ENCODE measurements around the gene CAMKK1.
A peak's percentile ranks its signal among the peaks of the same experiment; 100 is the strongest.

Gene CAMKK1

DNA sequence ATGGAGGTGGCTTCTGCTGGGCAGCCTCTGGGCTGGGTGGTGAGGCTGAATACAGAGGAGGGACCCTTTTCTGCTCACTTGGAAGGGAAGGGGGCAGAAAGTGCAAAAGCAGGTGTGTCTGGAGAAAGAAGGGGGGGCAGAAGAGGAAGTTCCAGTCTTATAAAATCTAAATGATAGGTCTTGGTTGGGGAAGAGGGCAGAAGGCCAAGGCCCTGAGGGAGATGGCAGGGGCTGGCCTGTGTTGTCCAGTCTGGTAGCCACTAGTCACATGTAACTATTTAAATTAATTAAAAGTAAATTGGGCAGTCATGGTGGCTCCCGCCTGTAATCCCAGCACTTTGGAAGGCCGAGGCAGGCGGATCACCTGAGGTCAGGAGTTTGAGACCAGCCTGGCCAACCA lies 2.5 kb upstream of the CAMKK1 start:
- DNase-seq = no peak

DNA sequence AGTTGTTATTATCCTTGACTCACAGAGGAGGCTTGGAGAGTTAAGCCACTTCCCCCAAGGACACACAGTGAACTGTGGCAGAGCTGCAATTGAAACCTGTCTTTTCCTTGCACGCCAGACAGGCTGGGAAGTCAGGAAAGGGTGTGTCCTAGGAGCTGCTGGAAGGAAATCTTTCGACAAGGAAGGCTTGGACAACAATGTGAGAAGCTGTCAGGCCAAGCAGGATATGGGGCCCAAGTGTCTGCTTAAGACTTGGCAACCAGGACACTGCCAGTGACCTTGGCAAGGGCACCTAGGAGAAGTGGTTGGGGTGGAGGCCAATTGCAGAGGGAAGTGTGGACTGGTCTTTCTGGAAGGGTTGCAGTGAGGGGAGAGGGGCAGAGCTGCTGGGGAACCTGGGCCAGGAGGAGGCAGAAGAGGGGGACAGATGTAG lies 2.1 kb upstream of the CAMKK1 start:
- DNase-seq = peak; percentile 55

DNA sequence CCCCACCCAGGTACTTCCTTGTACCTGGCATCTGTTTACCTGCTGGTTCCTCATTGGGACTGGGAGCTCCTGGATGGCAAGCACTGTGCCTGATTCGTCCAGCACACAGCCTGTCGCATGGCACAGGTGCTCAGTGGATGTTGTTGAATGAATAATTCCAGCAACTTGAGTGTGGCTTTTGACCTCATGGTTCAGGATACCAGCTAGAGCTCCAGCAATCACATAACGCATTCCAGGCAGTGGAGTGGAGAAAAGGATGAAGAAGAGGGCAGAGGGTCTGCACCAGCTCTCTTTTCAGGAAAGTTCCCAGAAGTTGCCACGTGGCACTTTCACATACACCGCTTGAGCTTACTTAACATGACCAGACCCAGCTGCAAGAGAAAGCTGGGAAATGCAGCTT lies 1.3 kb upstream of the CAMKK1 start:
- DNase-seq = no peak

DNA sequence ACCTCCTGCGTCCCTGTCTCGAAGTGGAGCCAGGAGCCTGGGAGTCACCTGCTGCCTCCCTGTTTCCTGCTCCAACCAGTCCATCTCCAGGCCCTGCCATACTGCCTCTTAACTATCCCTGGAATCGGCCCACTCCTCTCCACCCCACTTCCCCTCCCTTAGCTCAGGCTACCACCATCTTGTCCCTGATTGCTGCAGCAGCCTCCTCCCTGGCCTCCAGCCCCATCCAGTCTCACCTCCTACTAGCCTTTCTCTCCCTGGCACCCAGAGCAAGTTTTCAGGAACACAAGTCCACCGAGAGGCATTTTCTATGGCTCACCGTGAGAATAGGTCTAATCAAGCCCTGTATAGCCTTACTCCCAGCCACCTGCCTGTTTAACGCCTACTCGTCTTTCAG lies 865 bp upstream of the CAMKK1 start:
- DNase-seq = no peak

DNA sequence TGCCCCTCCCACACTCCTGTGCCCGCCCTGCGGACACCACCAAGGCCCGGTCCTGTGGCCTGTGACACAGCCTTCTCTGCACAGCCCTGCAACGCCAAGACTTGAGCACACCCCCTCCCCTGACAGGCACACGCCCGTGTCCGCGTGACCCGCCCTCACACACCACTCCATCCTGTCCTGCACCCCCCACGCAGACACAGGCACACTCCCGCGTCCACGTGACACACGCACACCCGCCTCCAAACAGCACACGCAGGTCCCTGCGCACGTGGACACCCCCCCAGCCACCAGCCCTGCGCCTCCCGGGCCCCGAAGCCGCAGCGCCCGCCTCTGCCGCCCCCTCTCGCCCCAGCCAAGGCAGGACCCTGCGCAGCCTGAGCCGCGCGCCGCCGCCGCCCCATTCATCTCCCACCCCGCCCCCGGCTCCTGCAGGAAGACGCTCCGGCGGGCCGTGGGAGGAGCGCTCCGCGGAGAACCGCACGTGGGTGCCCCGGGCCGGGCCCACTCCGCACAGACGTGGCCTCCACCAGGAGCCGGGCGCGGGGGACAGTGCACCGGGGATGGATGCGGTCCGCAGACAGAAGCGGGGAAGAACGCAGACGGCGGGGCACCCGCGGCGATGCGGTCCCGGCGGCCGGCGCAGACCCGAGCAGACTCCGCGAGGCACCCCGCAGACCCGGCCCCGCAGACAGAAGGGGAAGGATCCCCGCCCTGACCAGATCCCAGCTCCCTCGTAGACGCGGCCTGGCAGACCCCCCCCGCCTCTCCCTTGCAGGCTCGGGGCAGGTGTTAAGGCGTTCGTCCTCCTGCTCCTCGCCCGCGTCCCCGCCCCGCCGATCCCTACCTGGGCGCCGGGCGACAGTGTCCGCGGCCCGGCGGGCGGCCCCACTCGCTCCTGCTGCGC lies 506 bp downstream of the CAMKK1 start:
- DNase-seq = peak; percentile 70

DNA sequence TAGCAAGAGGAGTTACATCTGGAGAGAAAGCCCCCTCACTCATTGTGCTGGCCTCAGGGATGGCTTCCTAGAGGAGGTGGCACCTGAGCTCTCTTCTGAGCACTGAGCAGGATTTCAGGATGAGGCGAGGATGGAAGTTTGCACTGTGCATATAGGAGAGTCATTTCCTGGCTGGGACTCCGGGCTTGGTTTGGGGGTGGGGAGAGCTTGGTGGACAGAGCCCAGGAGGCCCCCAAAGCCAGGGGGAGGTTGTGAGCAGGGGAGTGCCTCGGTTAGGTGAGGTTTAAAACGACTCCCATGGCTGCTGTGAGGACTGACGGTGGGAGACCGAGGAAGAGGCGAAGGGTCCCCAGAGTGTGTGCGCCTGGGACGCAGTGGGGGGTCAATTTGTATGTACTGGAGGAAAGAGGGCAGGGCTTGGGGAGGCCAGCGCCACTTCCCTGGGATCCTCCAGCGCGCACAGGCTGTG lies 1.2 kb downstream of the CAMKK1 start:
- DNase-seq = peak; percentile 46

DNA sequence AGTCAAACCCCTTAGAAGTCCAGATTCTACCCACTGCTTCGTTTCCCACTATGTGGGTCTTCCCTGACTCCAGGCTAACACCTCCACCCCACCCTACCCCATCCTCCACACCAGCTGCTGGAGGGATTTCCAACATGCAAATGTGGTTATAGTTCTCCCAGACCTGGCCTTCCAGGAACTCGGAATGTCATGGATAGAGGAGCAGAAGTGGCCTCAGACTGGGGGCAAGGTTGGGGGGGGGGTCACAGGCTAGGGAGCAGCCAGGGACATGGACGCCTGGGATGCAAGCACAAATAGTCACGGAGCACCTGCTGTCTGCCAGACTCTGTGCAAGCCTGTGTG lies 2.0 kb downstream of the CAMKK1 start:
- DNase-seq = no peak

DNA sequence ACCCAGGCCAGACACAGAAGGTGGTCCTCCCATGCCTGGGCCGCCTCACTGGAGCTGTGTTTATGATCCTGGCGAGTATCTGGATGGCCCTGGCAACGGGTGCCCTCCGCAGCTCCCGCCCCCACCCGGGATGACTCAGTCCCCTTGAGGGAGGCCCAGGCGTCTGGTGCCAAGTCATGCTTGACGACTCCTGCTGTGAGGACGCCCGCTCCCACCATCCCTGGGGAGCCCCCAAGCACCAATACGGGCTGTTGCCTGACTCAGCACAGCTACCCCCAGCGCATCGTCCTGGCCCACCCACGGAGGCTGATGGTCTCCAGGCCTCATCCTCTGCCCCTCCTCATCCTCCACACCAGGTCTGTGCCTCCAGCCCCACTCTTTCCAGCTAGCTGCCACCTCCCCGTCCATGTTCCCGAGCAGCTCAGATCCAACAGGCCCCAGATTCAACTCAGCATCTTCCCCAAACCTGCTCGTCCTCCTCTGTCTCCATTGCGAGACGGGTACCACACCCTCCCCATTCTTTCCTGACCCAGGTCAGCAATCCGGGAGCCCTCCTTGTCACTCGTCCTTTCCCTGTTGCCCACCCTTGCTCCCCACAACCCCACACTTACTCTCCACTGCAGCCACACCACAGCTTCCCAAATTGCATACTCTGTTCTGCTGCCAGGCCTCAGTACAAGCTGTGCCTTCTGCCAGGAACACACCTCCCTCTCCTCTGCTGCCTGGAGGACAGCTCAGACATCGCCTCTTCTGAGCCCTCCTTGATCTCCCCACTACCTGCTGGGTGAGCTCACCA lies 2.6 kb downstream of the CAMKK1 start:
- peak; percentile 96 for DNase-seq

DNA sequence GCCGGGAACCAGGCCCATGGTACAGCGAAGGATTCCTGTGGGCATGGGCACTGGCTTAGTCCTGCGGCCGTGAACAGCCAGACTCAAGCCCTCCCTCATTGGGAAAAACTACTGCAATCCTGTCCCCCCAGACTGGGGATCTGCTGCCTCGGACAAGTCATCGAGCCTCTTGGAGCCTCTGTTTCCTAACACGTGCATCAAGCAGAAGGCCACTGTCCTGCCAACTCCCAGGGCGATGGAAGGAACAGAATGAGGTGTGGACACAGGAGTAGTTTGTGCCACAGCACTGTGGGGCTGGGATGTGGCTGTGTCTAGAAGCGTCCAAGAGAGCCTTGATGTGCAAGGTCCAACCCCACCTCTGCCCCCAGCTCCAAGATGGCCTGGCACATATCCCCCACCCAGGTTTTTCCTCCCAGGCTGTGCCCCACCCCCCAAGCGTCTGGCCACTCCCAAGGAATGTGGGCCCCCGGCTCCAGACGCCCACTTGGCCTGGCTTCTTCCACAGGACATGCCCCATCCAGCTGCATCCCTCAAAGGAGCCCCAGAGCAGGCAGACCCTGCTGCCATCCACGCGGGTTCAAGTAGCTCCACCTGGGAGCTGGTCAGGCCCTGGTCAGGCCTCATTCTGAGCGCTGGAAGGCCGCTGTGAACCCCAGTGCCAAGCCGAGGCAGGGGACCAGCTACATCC lies 3.4 kb downstream of the CAMKK1 start:
- DNase-seq = no peak

DNA sequence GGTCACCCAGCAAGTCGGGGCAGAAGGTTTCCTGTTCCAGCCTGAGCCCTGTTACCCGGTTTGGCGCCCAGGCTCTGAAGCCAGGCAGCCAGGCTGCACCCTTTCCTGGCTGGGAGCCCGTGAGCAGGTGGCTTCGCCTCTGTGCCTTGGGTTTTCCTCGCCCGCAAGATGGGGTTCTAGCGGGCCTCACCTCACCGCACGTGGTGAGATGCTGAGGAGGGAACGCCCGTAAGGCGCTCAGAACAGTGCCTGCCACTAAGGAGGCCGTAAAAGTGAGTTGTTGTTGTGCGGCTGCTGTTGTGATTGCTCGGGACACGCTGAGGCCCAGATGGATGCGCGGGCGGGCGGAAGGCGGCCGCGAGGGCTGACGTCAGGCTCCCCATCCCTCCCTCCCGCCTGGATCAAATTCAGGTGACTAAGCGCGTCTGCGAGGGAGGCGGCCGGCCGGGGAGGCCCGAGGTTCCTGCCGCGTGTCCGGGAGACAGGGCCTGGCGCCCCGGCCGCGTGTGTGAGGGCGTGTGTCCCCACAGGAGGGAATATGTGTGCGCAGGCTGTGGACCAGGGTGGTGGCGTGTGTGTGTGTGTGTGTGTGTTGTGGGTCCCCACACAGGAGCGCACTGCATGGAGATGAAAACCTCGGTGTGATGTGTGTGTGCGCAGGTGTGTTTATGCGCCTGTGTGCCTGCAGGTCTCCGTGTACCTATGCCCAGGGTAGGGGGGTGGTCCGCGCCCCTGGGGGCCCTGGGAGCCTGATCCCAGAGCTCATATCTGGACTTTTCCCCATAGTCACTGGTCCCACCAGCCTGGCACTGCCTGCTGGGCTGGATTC lies 4.3 kb downstream of the CAMKK1 start:
- peak; percentile 93 for DNase-seq

DNA sequence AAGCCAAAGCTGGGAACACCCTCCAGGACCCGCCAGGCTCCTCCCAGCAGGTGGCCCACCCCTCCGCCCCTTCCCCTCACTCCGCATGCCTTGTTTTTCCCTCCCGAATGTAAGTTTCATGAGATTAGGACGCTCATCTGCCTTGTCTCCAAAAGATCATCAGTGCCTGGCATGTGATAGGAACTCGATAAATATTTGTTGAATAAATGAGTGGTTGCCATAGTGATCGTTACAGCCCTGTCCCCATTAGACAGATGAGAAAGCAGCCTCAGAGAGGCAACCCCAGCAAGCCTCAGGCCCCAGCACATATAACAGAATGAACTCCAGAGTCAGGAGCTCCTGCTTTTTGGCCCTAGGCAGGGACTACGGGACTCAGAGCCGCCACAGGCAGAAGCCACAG lies 5.0 kb downstream of the CAMKK1 start:
- DNase-seq = no peak

DNA sequence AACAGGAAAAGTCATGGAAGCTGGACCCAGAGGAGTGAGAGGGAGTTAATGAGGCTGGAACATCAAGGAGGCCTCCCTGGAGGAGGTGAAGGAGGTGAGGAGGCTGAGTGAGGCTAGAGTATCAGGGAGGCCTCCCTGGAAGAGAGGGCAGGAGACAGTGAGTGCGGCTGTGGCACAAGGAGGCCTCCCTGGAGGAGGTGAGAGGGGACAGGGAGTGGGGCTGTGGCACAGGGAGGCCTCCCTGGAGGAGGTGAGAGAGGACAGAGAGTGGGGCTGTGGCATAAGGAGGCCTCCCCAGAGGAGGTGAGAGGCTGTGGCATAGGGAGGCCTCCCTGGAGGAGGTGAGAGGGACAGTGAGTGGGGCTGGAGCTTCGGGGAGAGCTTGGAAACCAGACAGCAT lies 5.5 kb downstream of the CAMKK1 start:
- no peak for DNase-seq

DNA sequence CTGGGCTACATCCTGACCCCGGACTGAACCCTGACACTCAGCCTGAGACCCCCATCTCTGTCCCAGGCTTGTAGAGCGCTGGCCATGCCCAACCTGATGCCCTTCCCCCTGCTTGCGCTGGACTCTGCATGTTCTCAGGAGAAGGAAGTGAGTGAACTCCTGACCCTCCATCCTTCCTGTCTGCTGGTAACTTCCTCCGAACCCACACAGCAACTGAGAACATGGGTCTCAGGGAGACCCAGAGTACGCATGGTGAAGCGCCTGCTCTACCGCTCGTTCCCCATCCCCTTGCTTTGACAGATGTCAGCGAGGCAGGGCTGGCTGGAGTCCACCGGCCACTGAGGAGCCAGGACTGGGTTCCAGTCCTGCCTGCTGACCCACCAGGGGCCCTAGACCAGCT lies 6.1 kb downstream of the CAMKK1 start:
- no peak for DNase-seq

DNA sequence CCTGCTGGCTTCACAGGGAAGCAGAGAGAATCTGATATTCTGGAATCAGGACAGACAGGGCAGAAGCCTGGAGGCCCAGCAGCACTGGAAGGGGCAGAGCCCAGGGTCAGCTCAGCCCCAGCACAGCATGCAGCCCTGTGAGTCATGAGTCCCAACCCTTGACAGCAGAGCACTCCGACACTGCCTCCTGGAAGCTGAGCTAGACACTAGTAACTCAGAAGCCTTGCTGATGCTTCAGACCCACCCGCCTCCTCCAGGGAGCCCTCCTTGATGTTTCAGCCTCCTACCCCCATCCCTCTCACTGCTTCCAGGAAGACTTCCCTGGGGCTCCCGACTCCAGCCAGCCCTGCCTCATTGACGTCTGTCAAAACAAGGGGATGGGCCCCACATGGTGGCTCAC lies 6.9 kb downstream of the CAMKK1 start:
- peak; percentile 53 for DNase-seq

DNA sequence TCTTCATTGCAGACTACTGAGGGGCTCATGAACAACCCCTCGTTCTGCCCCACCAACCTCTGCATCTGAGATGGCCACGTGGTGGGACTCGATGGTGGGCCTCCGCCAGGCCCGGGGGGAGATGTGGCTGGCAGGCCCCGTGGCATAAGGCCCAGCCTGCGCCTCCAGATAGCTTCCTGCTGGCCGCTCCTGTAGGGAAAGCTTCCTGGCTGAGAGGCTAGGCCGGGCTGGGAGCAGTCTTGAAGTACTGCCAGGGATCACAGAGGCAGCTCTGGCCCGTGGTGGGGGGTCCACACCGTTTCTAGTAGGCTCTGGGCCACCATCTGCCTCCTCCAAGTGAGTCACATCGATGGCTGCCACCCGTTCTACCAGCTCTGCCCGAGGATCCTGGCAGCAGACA lies 7.6 kb downstream of the CAMKK1 start:
- DNase-seq = no peak

DNA sequence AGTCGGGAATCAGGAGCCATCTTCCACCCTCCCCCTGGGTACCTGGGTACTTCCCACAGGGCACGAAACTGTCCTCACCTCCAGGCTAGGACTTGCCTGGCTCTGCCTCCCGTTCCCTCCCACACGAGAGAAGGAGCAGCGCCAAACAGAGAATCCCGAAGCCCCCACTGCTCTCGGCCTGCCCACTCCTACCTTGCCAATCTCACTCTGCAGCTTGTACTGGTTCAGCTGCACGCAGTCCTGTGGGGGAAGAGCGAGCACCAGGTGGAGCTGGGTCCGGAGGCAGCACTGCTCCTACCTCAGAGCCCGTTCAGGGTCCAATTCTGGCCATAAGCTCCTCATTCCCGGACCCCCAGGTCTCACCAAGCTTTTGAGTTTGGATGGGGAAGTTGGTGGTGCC lies 8.7 kb downstream of the CAMKK1 start:
- DNase-seq = no peak

DNA sequence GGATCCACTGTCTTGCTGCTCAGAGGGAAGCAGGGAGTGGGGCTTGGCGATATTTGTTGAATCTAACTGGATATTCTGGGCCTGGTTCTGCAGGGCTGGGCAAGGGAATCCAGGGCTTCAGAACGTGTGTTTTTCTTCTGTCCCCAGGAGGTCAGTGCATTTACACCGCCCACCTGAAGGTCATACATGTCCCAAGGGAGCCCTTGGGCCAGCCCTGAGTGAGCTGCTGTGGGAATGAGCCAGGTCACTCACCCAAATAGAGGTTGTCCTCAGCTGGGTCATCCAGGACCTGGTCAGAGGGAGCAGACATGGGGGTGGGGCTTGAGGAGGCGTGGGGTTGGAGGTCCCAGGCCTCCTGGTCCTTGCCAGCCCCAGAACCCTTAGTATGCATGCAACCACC lies 10.6 kb downstream of the CAMKK1 start:
- DNase-seq = no peak

DNA sequence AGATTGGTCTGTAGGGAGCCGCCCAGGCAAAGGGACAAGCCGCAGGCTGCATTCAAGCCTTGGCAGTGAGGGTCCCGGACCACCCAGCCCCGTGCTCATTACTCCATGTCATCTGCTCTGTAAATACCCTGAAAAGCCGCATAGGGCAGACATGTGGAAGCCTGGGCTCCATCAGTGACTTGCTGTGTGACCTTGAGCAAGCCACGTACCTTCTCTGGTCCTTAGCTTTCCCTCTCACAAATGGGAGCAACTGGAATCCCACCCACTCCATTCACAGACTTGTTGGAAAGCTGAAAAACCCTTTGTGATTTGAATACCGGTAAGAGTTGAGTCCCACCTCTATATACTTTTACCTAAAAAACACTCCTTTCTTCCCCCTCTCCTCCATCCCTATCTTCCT lies 11.9 kb downstream of the CAMKK1 start:
- no peak for DNase-seq

DNA sequence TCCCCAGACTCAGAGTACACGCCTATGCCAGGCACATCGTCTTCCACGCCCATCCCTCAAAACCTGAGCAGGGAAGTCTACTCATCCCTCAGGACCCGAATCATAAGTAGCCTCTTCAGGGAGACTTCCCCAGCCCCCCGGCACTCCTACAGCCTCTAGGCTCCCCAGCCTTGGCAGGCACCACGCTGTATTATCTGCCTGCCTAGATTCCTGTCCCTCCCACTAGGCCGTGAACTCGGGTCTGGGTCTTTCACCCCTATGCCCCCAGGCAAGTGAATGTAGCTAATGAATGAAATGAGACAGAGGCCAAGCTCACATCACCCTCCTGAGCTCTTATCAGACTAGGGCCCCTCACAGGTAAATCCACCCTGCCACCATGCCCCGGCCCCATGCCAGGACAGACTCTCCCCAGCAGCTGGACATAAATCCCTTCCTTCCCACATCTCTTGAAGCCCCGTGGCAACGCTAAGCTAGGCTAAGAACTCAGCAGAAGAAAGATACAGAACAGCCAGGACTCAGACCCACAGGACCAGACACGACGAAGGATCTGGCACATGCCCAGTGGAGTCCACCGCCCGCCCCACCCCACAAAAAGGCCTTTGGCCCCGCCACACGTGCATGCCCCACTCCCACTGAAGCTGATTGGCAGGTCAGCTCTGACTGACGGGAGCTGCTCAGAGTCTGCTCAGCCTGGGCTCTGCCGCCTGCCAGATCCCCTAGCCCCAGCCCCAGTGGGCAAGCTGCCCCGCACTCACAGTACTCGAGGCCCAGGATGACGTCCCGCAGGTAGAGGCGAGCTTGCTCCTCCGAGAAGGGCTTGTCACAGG lies 13.0 kb downstream of the CAMKK1 start:
- no peak for DNase-seq

DNA sequence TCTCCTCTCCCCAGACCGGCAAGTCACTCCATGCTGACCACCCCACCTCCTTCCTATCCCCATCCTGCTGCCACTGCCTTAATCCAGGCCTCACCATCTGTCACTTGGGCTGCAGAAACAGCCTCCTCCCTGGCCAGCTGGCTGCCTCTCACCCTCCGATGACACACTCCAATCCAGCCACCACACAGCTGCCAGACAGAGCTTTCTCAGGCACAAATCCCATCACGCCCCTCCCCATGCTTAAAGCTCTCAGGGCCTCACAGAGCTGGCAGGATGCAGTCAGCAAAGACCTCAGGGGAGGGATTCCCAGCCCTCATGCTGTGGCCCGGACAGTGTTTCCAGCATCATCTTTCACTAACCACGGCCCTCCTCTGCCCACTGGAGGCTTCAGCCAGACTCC lies 13.7 kb downstream of the CAMKK1 start:
- DNase-seq = peak; percentile 56

DNA sequence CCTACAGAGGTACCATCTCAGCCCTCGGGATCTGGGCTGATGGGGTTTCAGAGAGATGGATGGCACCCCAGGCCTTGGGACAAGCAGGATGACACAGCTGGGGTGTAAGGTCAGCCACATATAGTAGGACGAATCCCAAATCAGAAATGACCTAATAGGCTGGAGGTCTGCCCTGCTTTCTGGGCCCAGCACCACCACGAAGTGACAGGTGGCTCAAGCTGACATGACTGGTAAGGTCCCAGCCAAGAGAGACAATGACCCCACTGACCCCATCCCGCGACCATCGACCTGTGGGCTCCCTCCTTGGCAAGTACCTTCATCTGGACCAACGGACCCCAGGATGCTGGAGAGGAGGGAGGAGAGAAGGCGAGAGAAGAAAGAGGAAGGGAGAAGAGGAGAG lies 15.6 kb downstream of the CAMKK1 start:
- no peak for DNase-seq

DNA sequence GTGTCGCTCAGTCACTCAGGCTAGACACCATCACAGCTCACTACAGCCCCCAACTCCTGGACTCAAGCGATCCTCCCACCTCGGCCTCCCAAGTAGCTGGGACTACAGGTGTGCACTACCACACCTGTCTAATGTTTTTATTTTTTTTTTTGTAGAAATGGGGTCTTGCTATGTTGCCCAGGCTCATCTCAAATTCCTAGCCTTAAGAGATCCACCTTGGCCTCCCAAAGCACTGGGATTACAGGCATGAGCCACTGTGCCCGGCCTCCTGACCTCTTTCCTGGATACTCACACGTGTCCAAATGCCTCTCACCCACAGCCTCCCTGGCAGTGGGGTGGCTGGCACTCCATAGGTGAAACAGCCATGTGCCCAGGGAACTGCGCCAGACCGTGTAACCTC lies 17.5 kb downstream of the CAMKK1 start:
- DNase-seq = no peak
